Pulmonary artery endothelial cell (primary cell): ENCODE results near the gene MAL. TPM values are rescaled to one million over a fixed set of nuclear protein-coding genes. Genes with fewer than 3 reads are reported as not detected.

Source experiments
- DNase-seq: peaks from one replicate; pipeline ENCODE4 v3.0.0-alpha.2; 2011; ENCODE audit warnings: low read depth, low spot score
- total RNA-seq: library from RNA; depleted of rRNA; stranded (reverse); fragments of >200 nt; gene quantifications from 2 replicates; pipeline ENCODE4 v1.2.3, GENCODE V29; 2014

The MAL gene
- total RNA-seq: not detected in 2 replicates

GRCh38 chr2:95025406-95026319, at the start of gene MAL:
Gene MAL, plus strand, starts transcription at chr2:95025708. Its CDS starts 85 bp downstream, at chr2:95025793.
- no peak for DNase-seq

DNA sequence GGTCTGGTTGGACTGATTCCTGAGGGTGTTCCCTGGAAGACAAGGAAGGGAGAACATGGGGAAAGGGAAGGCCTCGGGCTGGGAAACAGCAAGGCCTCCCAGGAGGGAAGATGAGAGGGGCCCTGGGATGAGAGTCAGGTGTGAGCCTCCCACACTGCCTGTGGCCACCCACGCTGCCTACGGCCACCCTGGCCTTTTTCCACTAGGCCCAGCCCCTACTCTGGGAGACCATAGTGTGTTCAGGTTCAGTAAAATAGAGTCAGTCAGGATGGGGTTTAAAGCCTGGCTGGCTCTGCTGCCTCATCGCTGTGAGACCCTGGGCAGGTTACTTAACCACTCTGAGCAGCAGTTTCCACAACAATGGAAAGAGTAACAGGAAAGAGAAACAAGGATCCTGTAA, 47.7 kb upstream of the MAL start:
- DNase-seq: no peak

GRCh38 chr2:94978917-94979316, 46.6 kb upstream of the MAL start:
- no peak for DNase-seq

- no peak for DNase-seq
Measured at GRCh38 chr2:94979406-94980375, 45.8 kb upstream of the MAL start.

DNA sequence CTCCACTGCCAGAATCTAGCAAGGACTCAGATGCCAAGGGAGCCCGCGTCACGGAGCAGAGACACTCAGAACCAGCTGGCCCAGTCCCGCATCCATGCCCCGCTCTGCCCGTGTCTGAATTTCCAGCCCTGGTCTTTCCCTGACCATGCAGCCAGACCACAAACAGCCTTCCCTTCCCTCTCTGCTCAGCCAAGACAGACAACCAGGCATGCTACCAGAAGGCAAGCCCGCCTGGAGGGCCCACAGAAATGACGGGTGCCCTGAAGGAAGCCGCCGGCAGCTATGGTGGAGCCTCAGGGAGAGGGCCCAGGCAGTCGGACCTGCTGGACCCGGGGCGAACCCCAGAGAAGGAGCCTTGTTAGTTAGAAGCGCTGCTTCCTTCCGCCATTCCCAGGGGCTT, 45.1 kb upstream of the MAL start:
- DNase-seq: no peak

GRCh38 chr2:94982156-94982555, 43.4 kb upstream of the MAL start:
- DNase-seq: no peak

DNA sequence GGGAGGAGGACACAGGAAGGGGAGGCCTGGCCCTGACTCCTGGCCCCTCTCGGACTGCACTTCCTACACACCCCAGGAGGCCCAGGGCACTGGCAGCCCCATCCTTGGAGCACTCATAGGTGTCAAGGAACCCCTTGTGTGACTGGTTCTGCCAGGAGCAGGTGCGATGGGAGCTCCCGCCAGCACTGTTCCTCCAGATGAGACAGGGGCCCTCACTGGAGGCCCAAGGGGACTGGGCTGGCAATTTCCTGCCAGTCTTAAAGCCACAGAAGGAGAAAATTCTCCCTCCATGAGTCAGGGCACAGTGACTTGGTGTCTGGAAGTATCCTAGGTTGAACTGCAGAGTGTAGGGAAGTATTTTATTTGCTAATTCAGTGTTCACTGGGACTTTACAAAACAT, 42.8 kb upstream of the MAL start:
- no peak for DNase-seq

DNA sequence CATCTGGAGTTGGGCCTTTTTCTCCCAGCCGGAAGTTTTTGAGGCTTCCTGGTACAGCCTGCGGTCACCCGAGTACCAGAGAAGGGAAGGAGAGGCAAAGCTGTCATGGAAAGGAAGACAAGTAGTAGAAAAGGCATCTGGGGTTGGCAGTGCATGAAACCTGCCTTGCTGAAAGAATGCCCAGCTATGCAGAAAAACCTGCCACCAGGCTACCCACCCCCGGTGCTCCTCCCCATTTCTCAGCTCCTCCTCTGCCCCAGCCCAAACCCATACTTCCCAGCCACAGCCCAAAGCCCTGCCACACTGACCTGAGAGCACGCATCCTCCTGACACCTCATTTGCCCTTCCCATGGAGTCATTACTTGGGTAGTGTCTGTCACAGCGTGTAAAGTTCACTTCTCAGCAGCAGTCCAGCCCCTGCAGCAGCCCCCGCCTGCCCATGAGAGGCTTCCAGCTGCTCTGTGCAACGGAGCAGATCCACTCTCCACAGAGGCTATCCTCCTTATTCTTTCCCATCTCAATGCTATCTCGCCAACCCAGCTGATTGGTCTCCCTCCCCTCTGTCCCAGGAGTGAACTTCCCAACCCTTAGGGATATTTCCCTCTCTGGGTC, 40.4 kb upstream of the MAL start:
- DNase-seq: no peak

GRCh38 chr2:94985636-94986035, 39.9 kb upstream of the MAL start:
- DNase-seq: no peak

- DNase-seq: peak; percentile 30
Measured at GRCh38 chr2:94986392-94986963, 39.0 kb upstream of the MAL start.

DNA sequence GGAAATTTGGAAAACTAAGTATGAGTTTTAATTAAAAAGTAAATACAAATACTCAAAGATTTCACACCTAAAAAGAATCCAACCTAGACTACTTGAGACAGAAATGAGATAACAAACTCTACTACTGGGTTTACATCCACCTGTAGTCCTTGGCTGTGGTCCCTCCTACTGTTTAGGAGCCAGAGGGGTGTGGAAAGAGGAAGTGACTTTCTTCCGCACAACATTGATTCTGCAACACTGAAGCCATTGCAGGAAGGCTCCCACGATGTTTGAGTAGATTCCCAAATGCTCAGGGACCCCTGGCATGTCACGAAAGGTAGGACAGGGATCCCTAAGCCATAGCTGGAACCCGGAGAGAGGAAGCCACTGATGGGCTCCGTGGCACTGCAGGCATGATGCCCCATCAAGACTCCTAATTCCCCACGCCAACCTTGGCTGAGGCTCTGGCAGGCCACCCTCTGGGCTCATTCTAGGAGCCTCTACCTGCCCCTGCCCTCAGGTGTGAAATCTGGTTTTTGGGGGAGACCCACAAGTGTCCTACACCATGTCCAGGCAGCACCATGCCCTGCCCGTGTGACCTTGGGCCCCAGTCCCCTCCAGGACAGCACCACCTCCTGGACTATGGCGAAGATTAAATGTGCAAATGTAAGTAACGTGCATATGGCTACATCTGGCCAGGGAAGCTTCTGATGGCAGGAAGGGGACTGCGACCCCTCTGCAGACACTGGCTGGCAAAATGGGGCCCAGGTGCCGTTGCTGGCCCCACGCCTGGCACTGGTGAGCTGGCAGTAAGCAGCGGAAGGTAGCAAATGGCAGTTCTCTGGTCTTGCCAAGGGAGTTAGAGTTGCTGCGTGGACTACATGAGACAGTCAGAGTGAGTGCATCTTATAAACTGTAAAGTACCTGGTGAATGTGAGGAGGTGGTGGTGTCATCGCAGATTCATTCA, 38.2 kb upstream of the MAL start:
- DNase-seq: no peak

GRCh38 chr2:94990956-94991355, 34.6 kb upstream of the MAL start:
- no peak for DNase-seq

DNA sequence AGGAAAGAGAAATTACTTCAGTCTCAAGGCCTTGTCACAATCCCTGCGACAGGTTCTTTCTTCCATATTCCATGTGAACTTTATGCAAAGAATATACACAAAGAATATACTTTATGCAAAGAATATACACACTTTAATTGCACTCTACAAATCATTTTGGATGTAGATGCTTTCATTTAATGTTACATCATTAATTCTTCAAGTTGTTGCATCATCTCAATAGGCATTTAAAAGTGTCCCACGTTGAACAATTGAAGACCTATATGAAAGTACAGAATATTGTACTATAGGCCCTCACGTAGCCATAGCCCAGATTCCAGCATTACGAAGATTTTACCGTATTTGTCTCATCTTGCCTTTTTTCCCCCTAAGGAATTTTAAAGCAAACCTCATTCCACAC, 33.1 kb upstream of the MAL start:
- DNase-seq: no peak

DNA sequence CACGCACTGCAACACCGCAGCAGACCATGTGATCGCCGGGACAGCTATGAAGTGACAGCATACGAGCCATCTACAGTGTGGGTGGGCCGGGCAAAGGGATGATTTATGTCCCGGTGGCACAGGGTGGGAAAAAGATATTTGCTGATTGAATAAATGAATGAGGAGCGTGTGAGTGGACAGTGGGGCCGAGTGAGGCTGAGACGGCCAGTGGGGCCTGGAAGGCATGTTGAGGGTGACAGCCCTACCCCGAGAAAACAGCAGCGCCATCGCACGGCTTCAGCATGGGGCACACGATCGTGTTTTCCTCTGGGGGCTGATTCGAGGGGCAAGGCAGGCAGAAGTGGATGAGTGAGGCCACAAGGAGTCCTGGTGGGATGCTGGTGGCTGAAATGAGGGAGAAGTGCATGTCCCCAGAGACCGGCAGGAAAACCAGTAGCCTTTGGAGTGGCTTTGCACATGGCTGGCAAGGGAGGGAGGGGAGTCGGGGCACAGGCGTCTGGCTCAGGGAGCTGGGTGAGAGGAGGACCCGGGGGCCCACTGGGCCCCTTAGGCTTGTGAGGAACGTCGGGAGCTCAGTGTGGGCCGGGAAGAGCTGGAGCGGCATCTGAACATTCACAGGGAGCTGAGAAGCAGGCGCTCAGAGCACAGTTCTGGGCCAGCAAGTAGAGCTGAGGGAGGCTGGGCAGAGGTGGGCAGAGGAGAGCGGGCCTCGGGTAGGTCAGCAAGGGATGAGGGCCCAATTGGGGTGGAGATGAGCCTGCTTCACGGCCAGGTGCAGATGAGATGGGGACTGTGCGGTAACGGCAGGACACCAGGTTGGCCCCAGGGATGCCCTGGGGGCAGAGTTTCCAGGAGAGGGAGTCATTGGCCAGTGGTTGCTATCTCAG, 32.1 kb upstream of the MAL start:
- no peak for DNase-seq

DNA sequence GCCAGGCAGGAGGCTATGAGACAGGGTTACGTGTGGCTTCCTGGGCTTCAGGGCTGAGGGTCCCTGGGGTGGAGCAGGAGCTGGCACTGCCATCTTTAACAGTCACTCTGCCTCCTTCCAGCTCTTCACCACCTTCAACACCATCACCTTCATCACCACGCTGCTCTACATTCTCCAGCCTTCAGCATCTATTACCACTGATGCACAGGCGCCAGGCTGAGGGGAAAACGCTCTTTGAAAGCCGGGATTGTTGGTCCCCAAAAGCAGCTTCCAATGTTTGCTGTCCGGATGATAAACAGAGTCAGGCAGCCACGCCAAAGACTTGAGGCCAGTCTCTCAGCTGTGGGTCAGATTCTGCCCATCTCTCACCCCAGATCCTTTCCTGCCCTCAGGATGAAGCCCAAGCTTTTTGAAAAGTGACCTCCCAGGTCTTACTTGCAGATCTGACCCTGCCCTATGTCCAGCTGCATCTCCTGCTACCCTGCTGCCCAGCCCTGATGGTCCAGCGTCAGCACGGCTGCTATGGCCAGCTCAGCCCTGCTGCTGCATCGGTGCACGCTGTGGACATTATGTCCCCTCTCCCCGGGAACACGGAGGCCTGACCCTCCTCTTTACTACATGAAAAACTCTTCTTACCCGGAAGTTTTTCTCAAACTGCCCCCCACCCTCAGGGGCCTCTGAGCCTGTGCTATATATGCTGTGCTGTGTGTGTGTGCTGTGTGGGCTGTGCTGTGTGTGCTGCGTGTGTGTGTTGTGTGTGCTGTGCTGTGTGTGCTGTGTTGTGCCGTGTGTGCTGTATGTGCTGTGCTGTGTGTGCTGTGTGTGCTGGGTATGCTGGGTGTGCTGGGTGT, 31.2 kb upstream of the MAL start:
- DNase-seq: no peak

DNA sequence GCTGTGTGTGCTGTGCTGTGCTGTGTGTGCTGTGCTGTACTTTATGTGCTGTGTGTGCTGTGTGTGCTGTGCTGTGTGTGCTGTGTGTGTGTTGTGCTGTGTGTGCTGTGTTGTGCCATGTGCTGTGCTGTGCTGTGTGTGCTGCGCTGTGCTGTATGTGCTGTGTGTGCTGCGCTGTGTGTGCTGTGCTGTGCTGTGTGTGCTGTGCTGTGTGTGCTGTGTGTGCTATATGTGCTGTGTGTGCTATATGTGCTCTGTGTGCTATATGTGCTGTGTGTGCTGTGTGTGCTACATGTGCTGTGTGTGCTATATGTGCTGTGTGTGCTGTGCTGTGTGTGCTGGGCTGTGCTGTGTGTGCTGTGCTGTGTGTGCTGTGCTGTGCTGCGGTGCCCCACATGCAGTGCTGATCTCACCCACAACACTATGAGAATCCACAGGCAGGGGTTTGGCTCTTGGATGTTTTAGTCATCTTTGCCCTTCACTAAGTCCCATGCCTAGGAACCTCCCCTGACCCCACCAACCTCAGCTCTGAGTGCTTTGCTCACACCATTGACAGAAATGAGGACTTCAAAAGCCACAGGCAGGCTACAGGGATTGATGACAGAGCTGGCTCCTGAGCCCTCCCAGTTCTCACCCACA, 30.5 kb upstream of the MAL start:
- no peak for DNase-seq

DNA sequence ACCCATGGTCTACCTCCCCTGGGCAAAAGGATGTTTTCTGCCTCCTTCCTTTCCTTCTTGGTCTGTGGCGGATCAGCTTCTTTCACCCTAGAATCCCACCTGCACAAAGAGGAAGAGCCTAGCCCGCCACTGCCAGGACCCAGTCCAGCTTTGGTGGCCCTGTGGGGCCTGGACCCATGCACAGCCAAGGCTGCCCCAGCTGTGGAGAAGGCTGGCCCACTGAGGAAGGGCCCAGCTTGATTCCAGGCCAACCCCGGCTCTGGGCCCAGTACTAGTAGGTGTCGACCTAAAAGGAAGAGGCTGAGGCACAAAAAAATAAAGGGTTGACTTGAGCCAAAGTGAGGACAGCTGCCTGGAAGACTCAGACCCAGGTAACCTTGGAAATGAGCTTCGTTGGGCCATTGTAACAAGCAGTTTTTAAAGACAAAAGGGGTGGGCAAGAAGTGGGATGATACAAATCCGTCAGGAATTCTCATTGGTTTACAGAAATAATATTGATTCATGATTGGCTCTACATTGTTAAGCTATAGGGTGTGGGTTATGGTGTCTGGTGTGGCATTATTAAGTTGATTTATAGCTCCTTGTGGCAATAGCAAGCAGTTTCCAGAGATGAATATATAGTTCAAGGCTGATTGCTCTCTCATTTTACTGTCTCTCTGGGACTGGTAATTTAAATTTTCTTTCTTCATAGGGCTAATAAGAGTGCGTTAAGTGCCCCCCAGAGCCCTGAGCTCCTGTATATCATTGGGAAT, 29.8 kb upstream of the MAL start:
- DNase-seq: no peak
